H9 (cell line): ENCODE data around the gene NR4A2. TPM values are rescaled to one million over a fixed set of nuclear protein-coding genes. Genes with fewer than 3 reads are reported as not detected.

Experiments used
- DNase-seq: peaks from one replicate; pipeline ENCODE4 v3.0.0-alpha.2; 2017
- H2AFZ ChIP-seq: one replicate; pipeline ENCODE4 v1.6.1; 2013; ENCODE audit warnings: mild to moderate bottlenecking, low read length, control low read depth, moderate library complexity
- H2AK5ac ChIP-seq: 2 replicates; pipeline ENCODE4 v1.6.1; 2013; ENCODE audit warnings: low read length, control low read depth, mixed read lengths; ENCODE audit not compliant: insufficient read length
- H2BK120ac ChIP-seq: one replicate; pipeline ENCODE4 v1.6.1; 2013; ENCODE audit warnings: low read depth, mild to moderate bottlenecking, low read length, control low read depth, inconsistent platforms; ENCODE audit not compliant: poor library complexity, severe bottlenecking
- H2BK12ac ChIP-seq: 2 replicates; pipeline ENCODE4 v1.6.1; 2013; ENCODE audit warnings: low read length, control low read depth, mixed read lengths, low read depth; ENCODE audit not compliant: insufficient read length
- H2BK15ac ChIP-seq: 2 replicates; pipeline ENCODE4 v1.6.1; 2013; ENCODE audit warnings: low read depth, low read length, control low read depth
- H2BK20ac ChIP-seq: one replicate; pipeline ENCODE4 v1.6.1; 2013; ENCODE audit warnings: low read depth, mild to moderate bottlenecking, low read length, control low read depth, inconsistent platforms; ENCODE audit not compliant: poor library complexity, severe bottlenecking
- H2BK5ac ChIP-seq: 2 replicates; pipeline ENCODE4 v1.6.1; 2013; ENCODE audit warnings: low read length, control low read depth, mixed read lengths; ENCODE audit not compliant: insufficient read length
- H3K14ac ChIP-seq: 2 replicates; pipeline ENCODE4 v1.6.1; 2013; ENCODE audit warnings: low read length, control low read depth; ENCODE audit not compliant: insufficient read depth
- H3K18ac ChIP-seq: 2 replicates; pipeline ENCODE4 v1.6.1; 2013; ENCODE audit warnings: low read depth, mild to moderate bottlenecking, mixed read lengths, low read length, control low read depth; ENCODE audit not compliant: insufficient read length
- H3K23ac ChIP-seq: 2 replicates; pipeline ENCODE4 v1.6.1; 2013; ENCODE audit warnings: low read length, control low read depth, mixed read lengths, low read depth; ENCODE audit not compliant: insufficient read length
- H3K23me2 ChIP-seq: 2 replicates; pipeline ENCODE4 v1.6.1; 2013; ENCODE audit warnings: low read depth, mild to moderate bottlenecking, mixed read lengths, low read length, control low read depth; ENCODE audit not compliant: insufficient read length, poor library complexity, severe bottlenecking
- H3K27ac ChIP-seq: 2 replicates; pipeline ENCODE4 v1.5.1; 2013; ENCODE audit warnings: low read length, control low read depth, mixed read lengths, low read depth; ENCODE audit not compliant: insufficient read length
- H3K27me3 ChIP-seq: 2 replicates; pipeline ENCODE4 v1.6.1; 2013; ENCODE audit warnings: low read length, control low read depth, inconsistent platforms; ENCODE audit not compliant: insufficient read depth
- H3K4ac ChIP-seq: 2 replicates; pipeline ENCODE4 v1.6.1; 2013; ENCODE audit warnings: low read depth, mild to moderate bottlenecking, control low read depth, inconsistent platforms, low read length, moderate library complexity
- H3K4me1 ChIP-seq: 2 replicates; pipeline ENCODE4 v1.6.1; 2013; ENCODE audit warnings: low read length, control low read depth, inconsistent platforms; ENCODE audit not compliant: insufficient read depth
- H3K4me2 ChIP-seq: 2 replicates; pipeline ENCODE4 v1.6.1; 2013; ENCODE audit warnings: low read length, control low read depth, mixed read lengths; ENCODE audit not compliant: insufficient read length, insufficient read depth
- H3K56ac ChIP-seq: 2 replicates; pipeline ENCODE4 v1.6.1; 2013; ENCODE audit warnings: low read depth, mild to moderate bottlenecking, mixed read lengths, low read length, control low read depth; ENCODE audit not compliant: insufficient read length
- H3K79me1 ChIP-seq: 2 replicates; pipeline ENCODE4 v1.6.1; 2013; ENCODE audit warnings: low read depth, mild to moderate bottlenecking, moderate library complexity, low read length, control low read depth, inconsistent platforms; ENCODE audit not compliant: insufficient read depth, poor library complexity, severe bottlenecking
- H3K79me2 ChIP-seq: 2 replicates; pipeline ENCODE4 v1.6.1; 2013; ENCODE audit warnings: low read length, control low read depth, inconsistent platforms; ENCODE audit not compliant: insufficient read depth
- H3K9ac ChIP-seq: 2 replicates; pipeline ENCODE4 v1.6.1; 2013; ENCODE audit warnings: low read length, control low read depth, mixed read lengths; ENCODE audit not compliant: insufficient read length; ENCODE audit errors: extremely low read depth
- H3K9me3 ChIP-seq: one replicate; pipeline ENCODE4 v1.6.1; 2013; ENCODE audit warnings: low read depth, low read length, inconsistent platforms; ENCODE audit not compliant: control insufficient read depth
- H3T11ph ChIP-seq: one replicate; pipeline ENCODE4 v1.6.1; 2013; ENCODE audit warnings: mild to moderate bottlenecking, low read length, control low read depth, inconsistent platforms
- H4K20me1 ChIP-seq: one replicate; pipeline ENCODE4 v1.6.1; 2013; ENCODE audit not compliant: control insufficient read depth, insufficient read length, insufficient read depth
- H4K5ac ChIP-seq: 2 replicates; pipeline ENCODE4 v1.6.1; 2013; ENCODE audit warnings: low read depth, mild to moderate bottlenecking, mixed read lengths, low read length, control low read depth; ENCODE audit not compliant: insufficient read length
- H4K8ac ChIP-seq: replicated peaks from 2 replicates; pipeline ENCODE4 v1.6.1; 2013; ENCODE audit warnings: low read length, control low read depth, mixed read lengths, low read depth; ENCODE audit not compliant: insufficient read length
- H4K91ac ChIP-seq: 2 replicates; pipeline ENCODE4 v1.6.1; 2013; ENCODE audit warnings: low read depth, mild to moderate bottlenecking, moderate library complexity, mixed read lengths, low read length, control low read depth; ENCODE audit not compliant: insufficient read length
- H3K27ac Mint-ChIP-seq, 3 experiments: 2 replicates in 2 of 3; 3 replicates in 1 of 3; pipeline ENCODE4 v1.8.0; 2020 to 2021; ENCODE audit warnings: mixed read lengths in 3 of 3, mild to moderate bottlenecking in 1 of 3, moderate library complexity in 1 of 3
- H3K27me3 Mint-ChIP-seq: 2 replicates; pipeline ENCODE4 v1.8.0; 2021; ENCODE audit warnings: low read depth, mild to moderate bottlenecking, moderate library complexity, mixed read lengths
- H3K36me3 Mint-ChIP-seq, 3 experiments: 2 replicates in 2 of 3; 3 replicates in 1 of 3; pipeline ENCODE4 v1.8.0; 2020 to 2021; ENCODE audit warnings: low read depth in 3 of 3, mixed read lengths in 3 of 3; ENCODE audit not compliant: insufficient read depth in 1 of 3
- H3K4me1 Mint-ChIP-seq, 2 experiments: 2 replicates each; pipeline ENCODE4 v1.8.0; 2020; ENCODE audit warnings: mixed read lengths in 2 of 2
- H3K4me3 Mint-ChIP-seq, 2 experiments: 2 replicates in 1 of 2; 3 replicates in 1 of 2; pipeline ENCODE4 v1.8.0; 2020 to 2021; ENCODE audit warnings: mild to moderate bottlenecking in 2 of 2, mixed read lengths in 2 of 2, moderate library complexity in 1 of 2
- H3K9me3 Mint-ChIP-seq, 2 experiments: 2 replicates in 1 of 2; 3 replicates in 1 of 2; pipeline ENCODE4 v1.8.0; 2020; ENCODE audit warnings: mild to moderate bottlenecking in 2 of 2, mixed read lengths in 2 of 2, moderate library complexity in 1 of 2
- CTCF ChIP-seq: fragments of 200-600 bp; sonication (generic); conservative IDR thresholded peaks from 3 replicates; pipeline ENCODE4 v1.8.0; 2021; ENCODE audit warnings: antibody characterized with exemption, mild to moderate bottlenecking
- WGBS: extraction: QIAGEN DNeasy Blood & Tissue Kit; methylation state at CpG from one replicate; pipeline ENCODE4 v1.1.7; 2013; ENCODE audit warnings: missing lambda C conversion rate, low lambda C conversion rate, mixed read lengths; ENCODE audit not compliant: insufficient read length; ENCODE audit errors: extremely low coverage; 5-methylcytosine and 5-hydroxymethylcytosine counted together
- total RNA-seq: library from RNA; stranded (reverse); gene quantifications from 2 replicates; pipeline ENCODE4 v1.2.1, GENCODE V29; 2021

NR4A2 gene
- total RNA-seq, 1 experiment from 2014 or later = 2.0 TPM

- Histone ChIP-seq H4K8ac (no peak overlapping the region), H2BK12ac (no peak overlapping the region), H4K91ac (no peak overlapping the region), H3K4me1 (no peaks in the 10 kb centered on the region), H3K27me3 (no peaks in the 10 kb centered on the region), H3K23ac (no peak overlapping the region), H4K20me1 (no peaks in the 10 kb centered on the region), H3K18ac (no peak overlapping the region), H3T11ph (no peak overlapping the region), H3K9ac (no peak overlapping the region), H3K56ac (no peak overlapping the region), H4K5ac (no peak overlapping the region), H3K14ac (no peak overlapping the region), H3K79me1 (no peaks in the 10 kb centered on the region), H2AFZ (no peak overlapping the region), H2BK5ac (no peak overlapping the region), H2BK120ac (no peak overlapping the region), H2BK20ac (no peak overlapping the region), H2AK5ac (no peak overlapping the region), H3K23me2 (peaks cover 7% of the 10 kb centered on the region), H3K9me3 (no peaks in the 10 kb centered on the region), H3K27ac (no peak overlapping the region), H3K4ac (no peak overlapping the region), H3K79me2 (no peaks in the 10 kb centered on the region), H2BK15ac (no peak overlapping the region), H3K4me2 (no peak overlapping the region)
- peaks cover 26 to 34% of the 10 kb centered on the region in 2 experiments for H3K4me1 Mint-ChIP-seq
- no CpG with 5 or more reads among the region's 3 CpGs for WGBS
- peaks cover 2 to 9% of the 10 kb centered on the region in 2 experiments; a peak in 3 of 5 replicates for H3K9me3 Mint-ChIP-seq
- no peak overlapping the region for H3K4me3 Mint-ChIP-seq
- H3K36me3 Mint-ChIP-seq = peaks cover 0 to 5% (median 2%) of the 10 kb centered on the region in 3 experiments; a peak in 2 of 7 replicates
- DNase-seq = no peak
- H3K27me3 Mint-ChIP-seq = peaks cover 6% of the 10 kb centered on the region; the same call in 1 of the 2 replicates
- no peak overlapping the region for H3K27ac Mint-ChIP-seq
- TF ChIP-seq CTCF = no peak
Observed at GRCh38 chr2:156345582-156345981, 13.1 kb upstream of the NR4A2 start.
